ENCODE data around the gene KCTD5.
"Not testable (repeated sequence)": the region's sequence is repeated elsewhere in the genome, so short reads cannot be mapped to it uniquely, and the experiment has no call there.

The KCTD5 gene, protein sequence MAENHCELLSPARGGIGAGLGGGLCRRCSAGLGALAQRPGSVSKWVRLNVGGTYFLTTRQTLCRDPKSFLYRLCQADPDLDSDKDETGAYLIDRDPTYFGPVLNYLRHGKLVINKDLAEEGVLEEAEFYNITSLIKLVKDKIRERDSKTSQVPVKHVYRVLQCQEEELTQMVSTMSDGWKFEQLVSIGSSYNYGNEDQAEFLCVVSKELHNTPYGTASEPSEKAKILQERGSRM

DNA sequence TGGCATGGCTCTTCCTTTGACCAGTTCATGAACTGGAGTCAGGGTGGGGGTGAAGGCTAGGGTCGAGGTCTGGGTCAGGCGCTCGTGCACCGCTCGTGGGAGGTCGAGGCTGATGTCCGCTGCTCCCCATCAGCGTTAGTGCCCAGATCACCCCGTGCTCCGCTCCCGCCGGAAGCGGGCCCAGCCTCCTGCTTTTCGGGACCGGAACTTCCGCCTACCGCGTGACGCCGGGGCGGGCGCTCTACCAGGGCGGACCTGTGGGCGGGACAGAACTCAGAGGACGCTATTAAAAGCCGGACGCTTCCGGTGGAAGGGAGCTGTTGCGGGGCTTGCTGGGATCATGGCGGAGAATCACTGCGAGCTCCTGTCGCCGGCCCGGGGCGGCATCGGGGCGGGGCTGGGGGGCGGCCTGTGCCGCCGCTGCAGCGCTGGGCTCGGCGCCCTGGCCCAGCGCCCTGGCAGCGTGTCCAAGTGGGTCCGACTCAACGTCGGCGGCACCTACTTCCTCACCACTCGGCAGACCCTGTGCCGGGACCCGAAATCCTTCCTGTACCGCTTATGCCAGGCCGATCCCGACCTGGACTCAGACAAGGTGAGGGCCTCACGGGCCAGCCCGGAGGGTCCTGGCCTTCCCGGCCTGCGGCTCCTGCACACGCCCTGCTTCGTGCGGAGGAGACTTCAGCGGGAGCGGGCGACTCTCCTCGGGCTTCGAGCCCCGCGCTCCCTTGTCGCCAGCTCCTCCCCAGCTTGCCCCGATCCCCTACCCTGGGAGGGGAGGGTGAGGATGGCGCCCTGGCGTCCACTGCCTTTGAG is at the start of gene KCTD5:
TSS of gene KCTD5 (plus strand) at position 315 of the 813 bp plus-strand sequence. CDS start at position 341, 26 bp downstream.
- peak; percentile 96 for ATAC-seq

DNA sequence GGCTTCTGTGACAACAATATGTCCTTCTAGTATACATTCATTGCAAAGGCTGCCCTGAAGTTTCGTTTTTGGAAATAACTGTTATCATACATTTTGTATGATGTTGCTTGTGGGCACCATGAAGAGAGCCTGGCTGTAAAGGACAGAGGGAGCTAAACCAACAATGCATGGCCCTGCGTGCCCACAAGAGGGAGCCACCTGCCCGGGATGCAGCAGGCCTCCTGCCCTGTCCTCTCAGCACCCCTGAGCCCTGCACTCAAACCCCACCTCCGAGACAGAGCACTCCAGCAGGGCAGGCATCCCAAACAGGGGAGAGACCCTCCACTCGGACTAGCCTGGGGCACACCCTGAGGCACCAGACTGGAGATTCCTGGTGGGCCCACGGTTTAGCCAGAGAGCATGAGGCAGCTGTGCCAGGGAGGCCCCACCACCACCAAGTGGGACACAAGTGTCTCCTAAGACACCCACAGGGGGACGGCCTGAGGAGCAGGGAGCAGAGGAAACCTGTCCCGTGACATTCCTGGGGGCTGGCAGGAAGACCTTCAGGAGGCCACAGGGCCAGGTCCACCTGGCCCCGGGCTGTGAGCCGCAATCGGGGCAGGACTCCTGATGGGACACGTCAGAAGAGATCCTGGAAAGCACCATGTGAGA is 43.1 kb upstream of the KCTD5 start:
- peak; percentile 88 to 92 for ATAC-seq

DNA sequence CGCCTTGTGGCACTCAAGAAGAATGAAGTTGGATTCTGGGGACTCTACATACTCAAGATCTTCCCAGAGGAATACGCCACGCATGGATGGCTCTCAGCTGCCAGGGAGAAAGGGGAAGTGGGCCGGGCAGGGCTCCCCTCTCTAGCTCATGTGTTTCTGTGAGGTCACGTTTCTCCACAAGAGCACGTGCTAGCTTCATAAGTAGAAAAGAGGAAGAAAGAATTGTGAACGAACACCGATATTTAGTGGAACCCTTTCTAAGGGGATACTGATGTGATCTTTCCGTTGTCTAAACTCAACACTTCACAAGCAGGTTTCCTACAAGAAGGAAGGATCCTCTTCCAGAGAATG is 42.6 kb upstream of the KCTD5 start:
- ATAC-seq = peak in 1 of 2 donors; percentile 7

DNA sequence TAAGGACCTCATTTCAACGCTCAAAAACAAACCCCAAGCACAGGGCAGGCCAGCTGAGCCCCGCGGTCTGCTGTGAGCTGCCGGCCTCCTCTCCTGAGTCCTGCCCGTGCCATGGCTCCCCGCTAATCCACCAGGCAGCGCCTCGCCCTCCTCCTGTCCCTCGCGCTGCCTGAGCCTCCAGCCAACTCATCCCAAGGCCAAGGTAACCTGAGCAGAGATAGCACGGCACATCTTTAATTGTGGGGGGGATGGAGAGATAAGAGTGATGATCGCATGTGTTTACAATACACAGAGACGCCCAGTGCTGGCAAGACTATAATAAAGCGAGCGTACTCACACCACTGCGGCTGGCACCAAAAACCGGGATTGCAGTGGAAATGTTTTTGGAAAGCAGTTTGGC is 39.8 kb upstream of the KCTD5 start:
- not testable (repeated sequence) for ATAC-seq

DNA sequence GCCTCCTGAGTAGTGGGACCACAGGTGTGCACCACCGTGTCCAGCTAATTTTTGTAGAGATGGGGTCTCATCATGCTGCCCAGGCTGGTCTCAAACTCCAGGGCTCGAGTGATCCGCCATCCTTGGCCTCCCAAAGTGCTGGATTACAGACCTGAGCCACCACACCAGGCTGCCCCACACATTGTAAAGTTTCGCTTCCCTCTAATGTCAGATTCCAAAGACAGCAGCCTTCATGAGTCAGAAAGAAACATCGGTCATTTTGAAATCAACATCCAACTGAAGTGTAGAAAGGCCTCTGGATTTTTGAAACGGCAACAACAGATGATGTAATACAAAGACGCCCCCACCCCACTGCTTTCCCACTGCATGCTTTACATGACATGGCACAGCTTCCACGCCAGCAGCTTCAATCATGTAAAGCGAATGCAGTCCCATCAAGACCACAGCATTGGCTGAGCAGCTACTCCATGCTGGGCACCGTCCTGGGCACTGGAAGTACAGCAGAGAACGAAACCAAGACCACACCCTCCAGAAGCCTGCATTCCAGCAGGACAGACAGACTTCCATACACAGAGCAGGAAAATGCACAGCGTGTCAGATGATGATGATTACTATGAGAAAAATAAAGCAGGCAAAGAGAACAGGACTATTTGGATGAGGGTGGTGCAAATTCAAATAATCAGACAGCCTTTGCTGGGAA is 37.4 kb upstream of the KCTD5 start:
- ATAC-seq = not testable (repeated sequence)

DNA sequence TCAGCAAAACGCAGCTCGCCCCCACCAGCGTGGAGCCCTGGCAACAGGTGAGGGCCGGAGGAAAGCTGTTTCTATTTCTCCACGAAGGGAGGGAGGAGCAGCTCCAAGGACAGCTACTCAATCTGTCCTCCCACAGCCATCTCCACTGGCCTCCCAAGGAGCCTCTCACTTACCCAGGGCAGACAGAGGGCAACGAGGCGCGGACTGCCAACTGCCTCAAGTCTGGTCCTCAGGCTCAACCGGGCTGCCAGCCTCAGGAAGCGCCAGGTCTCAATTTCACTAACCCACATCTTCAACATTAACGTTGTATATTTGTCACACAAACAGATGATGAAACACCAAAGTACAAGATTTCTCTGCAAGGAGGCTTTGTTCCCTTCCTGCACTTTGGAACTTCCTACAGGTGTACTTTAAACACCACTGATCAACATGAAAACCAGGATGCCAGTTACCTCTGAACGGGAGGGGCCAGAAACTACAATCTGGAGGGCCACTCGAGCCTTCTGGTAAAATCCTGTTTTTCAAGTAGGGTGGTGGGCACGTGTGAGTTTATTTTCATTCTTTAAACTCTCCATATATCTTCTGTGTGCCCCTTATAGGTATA is 31.0 kb upstream of the KCTD5 start:
- not testable (repeated sequence) for ATAC-seq

DNA sequence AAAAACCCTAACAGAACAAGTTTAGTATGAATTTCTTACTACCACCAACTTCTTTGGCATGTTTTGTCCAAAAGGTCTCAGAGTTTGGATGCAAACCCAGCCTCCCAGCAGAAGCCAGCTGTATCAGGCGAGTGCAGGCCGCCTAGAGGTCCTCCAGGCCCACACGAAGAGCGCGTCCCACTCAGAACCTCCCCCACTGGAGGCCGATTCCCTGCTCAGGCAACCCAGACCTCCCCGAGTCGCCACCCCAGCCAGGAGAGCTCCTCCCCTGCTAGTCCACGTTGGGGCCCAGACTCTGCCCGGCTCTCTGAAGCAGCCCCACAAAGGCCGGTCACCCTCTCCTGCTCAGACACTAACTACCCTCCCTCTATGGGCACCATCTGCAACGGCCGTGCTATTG is 28.4 kb upstream of the KCTD5 start:
- not testable (repeated sequence) for ATAC-seq

DNA sequence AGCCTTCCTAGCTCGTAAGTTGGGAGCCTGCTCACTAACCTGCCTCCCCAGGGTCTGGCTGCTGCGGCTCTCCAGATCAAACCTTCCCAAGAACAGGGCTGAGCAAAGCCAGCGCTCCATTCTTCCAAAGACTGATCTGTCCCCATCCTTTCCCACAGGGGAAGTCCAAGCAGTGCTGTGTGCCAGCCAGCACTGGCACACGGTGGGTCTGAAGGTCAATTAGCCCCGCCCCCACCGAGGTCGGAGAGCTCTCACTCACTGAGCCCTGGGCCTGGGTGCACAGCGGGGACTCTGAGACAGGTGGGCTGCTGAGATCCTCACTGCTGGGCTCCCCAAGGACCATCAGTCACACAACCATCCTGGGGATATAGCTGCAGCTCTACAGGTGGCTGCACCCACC is 27.4 kb upstream of the KCTD5 start:
- not testable (repeated sequence) for ATAC-seq

DNA sequence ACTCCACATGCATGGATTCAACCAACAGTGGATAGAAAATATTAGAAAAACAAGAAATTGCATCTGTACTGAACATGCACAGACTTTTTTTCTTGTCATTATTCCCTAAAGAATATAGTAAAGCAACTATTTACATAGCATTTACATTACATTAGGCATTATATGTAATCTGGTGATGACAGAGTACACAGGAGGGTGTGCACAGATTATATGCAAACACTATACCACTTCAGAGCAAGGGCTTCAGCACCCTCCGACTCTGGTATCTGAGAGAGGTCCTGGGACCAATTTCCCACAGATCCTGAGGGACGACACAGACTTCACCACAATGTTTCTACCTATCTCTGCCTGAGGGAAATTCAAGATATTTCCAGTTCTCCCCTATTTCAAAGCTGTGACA is 25.3 kb upstream of the KCTD5 start:
- ATAC-seq = no peak

DNA sequence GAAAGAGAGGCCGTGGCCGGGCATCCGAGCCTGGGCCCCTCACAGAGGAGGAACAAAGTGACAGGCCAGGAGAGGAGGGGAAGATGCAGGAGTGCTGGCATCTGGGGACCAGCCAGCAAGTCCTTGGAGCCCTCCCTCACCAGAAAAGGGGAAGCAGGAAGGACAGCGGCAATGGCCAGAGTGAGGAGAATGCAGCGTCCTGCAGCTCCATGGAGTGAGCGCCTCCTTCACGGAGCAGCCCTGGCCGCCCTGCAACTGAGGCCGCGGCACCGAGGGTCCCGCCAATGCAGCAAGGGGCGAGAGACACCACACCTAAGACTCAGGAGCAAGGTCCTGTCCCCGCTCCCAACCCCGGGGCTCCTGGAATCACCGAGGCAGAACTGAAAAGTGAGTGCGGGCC is 24.5 kb upstream of the KCTD5 start:
- ATAC-seq = not testable (repeated sequence)

DNA sequence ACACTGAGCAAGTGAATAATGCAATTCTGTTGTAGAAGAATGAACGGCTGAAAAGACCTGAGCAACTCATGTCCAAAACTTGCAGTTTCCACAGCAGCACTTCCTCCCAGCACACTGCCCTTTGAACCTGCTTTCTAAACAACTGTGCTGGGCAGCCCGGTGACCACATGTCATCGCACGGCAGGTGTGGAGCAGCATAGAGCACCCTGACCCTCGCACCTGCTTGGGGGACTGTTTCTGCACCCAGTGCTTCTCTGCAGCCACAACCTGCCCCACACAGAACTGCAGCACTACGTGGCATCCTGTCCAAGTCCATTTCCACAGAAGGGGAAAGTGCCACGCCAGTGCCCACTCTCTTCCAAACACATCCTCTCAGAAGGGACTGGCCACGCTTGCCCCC is 22.8 kb upstream of the KCTD5 start:
- not testable (repeated sequence) for ATAC-seq

DNA sequence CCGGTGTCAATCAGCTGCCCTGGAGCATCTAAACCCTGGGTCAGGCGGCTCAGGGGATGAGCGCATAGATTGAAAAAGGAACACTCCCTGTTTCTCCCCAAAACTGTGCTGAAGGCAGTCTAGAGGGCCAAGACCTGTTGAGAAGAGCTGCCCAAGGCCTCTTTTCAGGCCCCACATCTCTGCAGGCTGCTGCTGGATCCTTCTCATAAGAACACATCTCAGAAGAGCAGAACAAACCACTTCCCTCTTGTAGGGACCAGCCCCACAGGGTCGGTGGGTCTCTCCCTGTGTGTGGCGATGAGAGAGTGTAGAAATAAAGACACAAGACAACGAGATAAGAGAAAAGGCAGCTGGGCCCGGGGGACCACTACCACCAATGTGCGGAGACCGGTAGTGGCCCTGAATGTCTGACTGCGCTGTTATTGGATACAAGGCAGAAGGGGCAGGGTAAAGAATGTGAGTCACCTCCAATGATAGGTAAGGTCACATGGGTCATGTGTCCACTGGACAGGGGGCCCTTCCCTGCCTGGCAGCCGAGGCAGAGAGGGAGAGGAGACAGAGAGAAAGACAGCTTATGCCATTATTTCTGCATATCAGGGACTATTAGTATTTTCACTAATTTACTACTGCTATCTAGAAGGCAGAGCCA is 22.2 kb upstream of the KCTD5 start:
- ATAC-seq = not testable (repeated sequence)

DNA sequence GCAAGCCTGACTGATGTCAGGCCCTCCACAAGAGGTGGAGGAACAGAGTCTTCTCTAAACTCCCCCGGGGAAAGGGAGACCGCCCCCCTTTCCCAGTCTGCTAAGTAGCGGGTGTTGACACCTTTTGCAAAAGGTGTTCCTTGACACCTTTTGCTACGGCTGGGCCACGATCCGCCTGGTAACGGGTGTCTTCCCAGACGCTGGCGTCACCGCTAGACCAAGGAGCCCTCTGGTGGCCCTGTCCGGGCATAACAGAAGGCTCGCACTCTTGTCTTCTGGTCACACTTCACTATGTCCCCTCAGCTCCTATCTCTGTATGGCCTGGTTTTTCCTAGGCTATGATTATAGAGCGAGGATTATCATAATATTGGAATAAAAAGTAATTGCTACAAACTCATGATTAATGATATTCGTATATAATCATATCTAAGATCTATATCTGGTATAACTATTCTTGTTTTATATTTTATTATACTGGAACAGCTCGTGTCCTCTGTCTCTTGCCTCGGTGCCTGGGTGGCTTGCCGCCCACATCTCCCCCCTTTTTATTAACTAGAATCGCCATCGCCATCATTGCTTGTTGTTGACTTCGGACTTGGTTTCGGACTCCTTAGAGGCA is 21.5 kb upstream of the KCTD5 start:
- not testable (repeated sequence) for ATAC-seq

DNA sequence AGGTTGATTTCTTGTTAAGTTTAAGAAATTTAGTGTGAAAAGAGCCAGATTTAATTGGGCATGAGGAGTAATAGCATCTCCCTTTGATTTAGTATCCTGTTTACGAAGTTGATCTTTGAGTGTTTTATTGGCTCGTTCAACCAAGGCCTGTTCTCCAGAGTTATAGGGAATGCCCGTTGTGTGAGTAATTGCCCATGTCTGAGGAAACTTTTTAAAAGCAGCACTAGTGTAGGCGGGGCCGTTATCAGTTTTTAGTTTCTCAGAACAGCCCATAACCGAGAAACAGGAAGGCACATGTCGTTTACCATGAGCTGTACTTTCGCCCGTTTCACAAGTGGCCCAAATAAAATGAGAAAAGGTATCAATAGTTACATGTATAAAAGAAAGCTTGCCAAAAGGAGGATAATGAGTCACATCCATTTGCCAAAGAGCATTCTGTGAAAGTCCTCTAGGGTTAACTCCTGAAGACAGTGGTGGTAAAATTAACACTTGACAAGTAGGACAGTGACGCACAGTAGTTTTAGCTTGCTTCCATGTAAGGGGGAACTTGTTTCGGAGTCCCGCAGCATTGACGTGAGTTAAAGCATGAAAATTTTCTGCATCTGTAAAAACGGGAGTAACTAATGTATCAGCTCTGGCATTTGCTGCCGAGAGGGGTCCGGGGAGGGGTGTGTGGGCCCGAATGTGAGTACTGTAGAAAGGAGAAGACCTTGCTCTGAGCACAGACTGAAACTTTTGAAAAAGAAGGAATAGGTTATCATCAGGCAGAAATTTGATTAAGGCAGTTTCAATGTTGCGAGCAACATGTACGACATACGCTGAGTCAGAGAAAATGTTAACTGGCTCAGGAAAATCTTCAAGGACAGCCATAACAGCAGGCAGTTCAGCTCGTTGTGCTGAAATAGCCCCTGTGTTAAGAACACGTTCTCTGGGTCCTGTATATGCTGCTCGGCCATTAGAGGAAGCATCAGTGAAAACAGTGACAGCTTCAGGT is 18.5 kb upstream of the KCTD5 start:
- peak; percentile 91 to 94 for ATAC-seq

DNA sequence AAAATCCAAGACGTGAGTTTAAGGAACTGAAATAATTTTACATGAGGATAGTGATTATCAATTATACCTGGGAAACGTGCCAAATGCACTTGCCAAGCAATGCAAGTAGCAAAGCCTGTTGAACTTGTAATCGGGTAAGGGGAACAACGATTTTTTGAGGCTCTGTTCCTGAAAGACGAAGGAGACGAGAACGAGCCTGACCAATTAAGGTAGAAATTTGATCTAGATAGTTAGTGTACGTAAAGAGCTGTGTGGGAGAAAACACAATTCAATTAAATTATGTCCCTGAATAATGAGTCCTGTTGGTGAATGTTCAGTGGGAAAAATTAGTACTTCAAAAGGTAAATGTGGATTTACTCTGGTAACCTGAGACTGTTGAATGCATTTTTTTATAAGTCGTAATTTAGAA is 17.7 kb upstream of the KCTD5 start:
- no peak for ATAC-seq

DNA sequence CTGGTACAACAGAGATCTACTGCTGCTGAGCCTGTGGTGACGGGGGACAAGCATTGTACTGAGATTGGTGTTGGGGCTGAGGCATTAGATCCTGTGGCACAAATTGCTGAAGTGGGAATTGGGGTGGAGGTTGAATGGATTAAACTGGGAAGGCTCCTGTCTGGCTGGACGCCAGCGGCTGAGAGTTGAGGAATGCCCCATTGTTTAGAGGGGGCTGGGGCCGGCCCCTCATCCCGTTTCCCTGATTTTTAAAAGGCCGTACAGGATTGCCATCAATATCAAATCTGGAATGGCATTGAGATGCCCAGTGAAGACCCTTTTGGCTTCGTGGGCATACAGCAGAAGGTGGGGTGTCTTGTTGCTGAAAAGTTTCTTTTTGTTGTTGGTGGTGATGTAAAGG is 15.7 kb upstream of the KCTD5 start:
- ATAC-seq = not testable (repeated sequence)

DNA sequence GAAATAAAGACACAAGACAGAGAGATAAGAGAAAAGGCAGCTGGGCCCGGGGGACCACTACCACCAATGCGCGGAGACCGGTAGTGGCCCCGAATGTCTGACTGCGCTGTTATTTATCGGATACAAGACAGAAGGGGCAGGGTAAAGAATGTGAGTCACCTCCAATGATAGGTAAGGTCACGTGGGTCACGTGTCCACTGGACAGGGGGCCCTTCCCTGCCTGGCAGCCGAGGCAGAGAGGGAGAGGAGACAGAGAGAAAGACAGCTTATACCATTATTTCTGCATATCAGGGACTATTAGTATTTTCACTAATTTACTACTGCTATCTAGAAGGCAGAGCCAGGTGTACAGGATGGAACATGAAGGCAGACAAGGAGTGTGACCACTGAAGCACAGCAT is 12.7 kb upstream of the KCTD5 start:
- not testable (repeated sequence) for ATAC-seq

DNA sequence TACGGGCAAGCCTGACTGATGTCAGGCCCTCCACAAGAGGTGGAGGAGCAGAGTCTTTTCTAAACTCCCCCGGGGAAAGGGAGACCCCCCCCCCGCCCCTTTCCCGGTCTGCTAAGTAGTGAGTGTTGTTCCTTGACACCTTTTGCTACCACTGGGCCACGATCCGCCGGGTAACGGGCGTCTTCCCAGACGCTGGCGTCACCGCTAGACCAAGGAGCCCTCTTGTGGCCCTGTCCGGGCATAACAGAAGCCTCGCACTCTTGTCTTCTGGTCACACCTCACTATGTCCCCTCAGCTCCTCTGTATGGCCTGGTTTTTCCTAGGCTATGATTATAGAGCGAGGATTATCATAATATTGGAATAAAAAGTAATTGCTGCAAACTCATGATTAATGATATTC is 12.3 kb upstream of the KCTD5 start:
- not testable (repeated sequence) for ATAC-seq

DNA sequence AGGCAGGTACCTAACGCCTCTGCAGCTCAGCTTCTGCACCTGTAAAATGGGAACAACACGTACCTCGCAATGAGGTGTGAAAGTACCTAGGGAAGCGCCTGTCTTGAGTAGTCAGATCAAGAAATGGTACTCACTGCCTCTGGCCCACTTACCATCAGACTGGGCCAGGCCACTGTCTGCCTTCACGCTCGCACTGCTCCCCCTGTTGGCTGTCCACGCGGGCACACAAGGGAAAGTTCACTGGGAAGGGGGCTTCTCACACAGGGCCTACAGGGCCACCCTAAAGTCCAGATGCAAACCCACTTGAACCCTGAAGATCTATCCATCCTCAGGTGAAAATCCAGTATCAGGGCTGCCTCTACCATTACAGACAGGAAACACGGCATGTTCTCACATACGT is 11.1 kb upstream of the KCTD5 start:
- ATAC-seq = not testable (repeated sequence)

DNA sequence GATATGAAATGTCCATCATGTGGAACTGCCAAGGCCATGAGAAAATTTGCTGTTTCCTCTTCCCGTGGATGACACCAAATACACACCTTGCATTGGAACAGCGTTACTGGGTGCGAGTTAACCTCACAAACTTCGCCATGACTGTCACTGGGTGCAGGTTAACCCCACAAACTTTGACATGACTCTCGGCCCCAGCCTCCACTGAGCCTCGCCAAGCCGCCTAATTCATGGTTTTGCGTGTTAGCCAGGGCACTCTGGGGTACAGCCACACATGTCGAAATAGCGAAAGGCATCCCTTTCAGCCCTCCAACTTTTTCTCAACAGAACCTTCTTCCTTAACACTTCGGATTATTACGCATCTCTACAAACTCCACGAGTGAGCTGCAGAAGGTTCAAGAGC is 10.6 kb upstream of the KCTD5 start:
- ATAC-seq = no peak
